GM11168 (cell line): ENCODE measurements around the gene WDFY1.

Source experiments
- in situ Hi-C: fragments of 300-500 bp; cut with MboI; formaldehyde crosslinking; loops from one replicate; pipeline ENCODE4 v1.12.0; 2022; ENCODE audit warnings: low sequenced_read_pairs; ENCODE audit not compliant: unreplicated experiment

WDFY1 gene, protein sequence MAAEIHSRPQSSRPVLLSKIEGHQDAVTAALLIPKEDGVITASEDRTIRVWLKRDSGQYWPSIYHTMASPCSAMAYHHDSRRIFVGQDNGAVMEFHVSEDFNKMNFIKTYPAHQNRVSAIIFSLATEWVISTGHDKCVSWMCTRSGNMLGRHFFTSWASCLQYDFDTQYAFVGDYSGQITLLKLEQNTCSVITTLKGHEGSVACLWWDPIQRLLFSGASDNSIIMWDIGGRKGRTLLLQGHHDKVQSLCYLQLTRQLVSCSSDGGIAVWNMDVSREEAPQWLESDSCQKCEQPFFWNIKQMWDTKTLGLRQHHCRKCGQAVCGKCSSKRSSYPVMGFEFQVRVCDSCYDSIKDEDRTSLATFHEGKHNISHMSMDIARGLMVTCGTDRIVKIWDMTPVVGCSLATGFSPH

GRCh38 chr2:223944703-223945531 lies at the start of gene WDFY1:
Gene WDFY1 (minus strand): TSS chr2:223945335. CDS start chr2:223945284, 51 bp downstream.
- in situ Hi-C loops = no loop called here

GRCh38 chr2:223994562-223995162 lies 49.5 kb upstream of the WDFY1 start:
- in situ Hi-C loops = loop anchor here (10.0 to 25.0 kb wide), 2 partner anchors 290 to 668 kb away; no protein-coding TSS in a partner anchor

GRCh38 chr2:223993634-223994232 lies 48.6 kb upstream of the WDFY1 start:
- in situ Hi-C loops = loop anchor here (10.0 to 25.0 kb wide), 2 partner anchors 291 to 669 kb away; no protein-coding TSS in a partner anchor

DNA sequence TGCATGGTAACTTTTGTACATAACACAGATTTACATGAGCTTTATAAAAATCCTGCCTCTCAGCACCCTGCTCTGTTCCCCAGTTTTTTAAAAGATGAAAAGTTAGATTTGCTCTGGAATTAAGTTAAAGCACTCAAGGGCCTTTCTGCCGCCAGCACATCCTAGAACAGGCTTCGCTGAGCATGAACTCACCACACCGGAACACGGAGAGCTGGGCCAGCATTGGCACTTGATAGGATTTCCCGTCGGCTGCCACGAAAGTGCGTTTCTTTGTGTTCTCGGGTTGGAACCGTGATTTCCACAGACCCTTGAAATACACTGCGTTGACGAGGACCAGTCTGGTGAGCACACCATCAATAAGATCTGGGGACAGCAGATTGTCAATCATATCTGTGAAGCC lies 46.5 kb upstream of the WDFY1 start:
- in situ Hi-C loops = loop anchor here (10.0 to 25.0 kb wide), 2 partner anchors 293 to 671 kb away; no protein-coding TSS in a partner anchor

GRCh38 chr2:223989856-223990232 lies 44.7 kb upstream of the WDFY1 start:
- in situ Hi-C loops = loop anchor here (10.0 to 25.0 kb wide), 2 partner anchors 295 to 672 kb away; no protein-coding TSS in a partner anchor

DNA sequence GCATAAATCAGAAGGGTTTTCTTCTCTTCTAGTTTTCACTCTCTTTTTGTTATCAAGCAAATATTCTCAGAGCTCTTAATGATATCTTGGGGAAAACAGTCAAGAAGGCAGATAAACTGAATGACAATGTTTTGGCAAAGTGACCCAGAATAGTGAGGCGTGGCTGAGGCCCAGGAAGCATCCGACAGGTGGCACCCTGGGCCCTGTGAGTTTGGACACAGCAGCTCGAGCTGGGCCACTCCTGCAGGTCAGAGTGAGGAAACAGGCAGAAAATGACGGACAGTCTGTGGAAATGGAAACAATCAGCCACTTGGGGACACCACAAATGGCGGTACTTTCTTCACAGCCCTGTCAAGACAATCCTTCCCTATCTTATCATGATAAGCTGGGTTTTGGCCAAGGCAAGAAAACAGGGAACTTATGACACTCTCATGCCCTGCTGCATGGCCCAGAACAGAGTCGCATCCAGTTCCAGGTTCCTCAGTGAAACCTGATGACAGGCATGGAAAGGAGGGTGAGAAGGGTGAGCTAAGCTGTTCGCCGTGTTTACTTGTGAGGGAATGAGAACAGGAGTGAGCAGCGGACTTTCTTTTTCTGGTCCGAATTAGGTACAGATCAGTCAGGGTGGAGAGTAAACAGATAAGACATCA lies 44.2 kb upstream of the WDFY1 start:
- in situ Hi-C loops = loop anchor here (25.0 kb wide), 1 partner anchor 673 kb away; no protein-coding TSS in a partner anchor

DNA sequence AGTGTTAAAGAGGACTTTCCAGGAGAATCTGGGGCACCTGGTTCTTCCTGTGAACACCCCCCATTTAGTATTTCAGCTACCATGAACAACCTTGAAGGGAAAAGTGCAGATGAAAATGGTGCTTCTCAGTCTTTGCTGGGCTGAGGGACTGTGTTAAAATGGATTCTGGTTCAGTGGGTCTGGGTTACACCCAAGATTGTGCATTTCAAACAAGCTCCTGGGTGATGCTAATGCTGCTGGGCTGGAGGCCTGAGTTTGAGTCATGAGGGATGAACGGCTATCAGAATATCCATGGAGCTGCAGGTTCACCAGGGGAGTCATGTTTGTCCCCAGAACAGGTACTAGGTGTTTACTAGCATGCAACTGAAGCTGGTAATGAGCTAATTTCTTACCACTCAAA lies 36.1 kb upstream of the WDFY1 start:
- in situ Hi-C loops = loop anchor here (25.0 kb wide), 1 partner anchor 681 kb away; no protein-coding TSS in a partner anchor

DNA sequence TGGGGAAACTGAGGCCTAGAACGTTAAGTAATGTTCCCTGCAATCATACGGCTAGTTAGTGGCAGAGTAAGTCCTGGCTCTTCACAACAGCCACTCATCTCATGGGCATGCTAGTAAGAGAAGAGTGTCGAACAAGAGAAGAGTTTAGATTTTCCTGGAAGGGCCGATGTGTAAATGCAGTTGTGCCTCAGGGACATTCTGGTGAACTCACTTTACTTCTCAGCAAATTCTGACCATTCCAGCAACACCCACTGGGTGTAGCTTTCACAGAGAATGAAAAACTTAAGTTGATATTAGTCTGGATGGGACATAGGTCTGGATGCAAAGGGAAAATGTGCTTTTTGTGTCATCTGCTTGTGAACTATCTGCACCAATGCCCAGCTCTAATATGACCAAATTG lies 35.7 kb upstream of the WDFY1 start:
- in situ Hi-C loops = loop anchor here (25.0 kb wide), 1 partner anchor 681 kb away; no protein-coding TSS in a partner anchor

GRCh38 chr2:223980397-223980735 lies 35.2 kb upstream of the WDFY1 start:
- in situ Hi-C loops = loop anchor here (25.0 kb wide), 1 partner anchor 682 kb away; no protein-coding TSS in a partner anchor

- in situ Hi-C loops = loop anchor here (25.0 kb wide), 1 partner anchor 682 kb away; no protein-coding TSS in a partner anchor
Measured at GRCh38 chr2:223979730-223980396, 34.7 kb upstream of the WDFY1 start.

GRCh38 chr2:223978451-223978850 lies 33.3 kb upstream of the WDFY1 start:
- in situ Hi-C loops = loop anchor here (25.0 kb wide), 1 partner anchor 684 kb away; no protein-coding TSS in a partner anchor

DNA sequence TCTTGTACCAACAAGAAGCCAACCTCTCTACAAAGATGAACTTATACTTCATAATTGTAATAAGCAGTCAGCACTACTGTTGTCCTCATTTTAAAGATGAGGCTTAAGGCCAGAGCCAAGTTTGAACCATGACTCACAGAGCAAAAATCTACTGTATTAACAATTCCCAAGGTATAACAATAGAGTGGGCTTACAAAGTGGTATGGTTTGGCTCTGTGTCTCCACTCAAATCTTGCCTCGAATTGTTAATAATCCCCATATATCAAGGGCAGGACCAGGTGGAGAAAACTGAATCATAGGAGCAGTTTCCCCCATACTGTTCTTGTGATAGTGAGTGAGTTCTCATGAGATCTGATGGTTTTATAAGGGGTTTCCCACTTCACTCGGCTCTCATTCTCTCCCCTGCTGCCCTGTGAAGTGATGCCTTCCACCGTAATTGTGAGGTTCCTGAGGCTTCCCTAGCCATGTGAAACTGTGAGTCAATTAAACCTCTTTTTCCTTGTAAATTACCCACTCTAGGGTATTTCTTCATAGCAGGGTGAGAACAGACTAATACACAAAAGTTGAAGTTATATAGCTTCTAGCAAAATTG lies 31.6 kb upstream of the WDFY1 start:
- in situ Hi-C loops = loop anchor here (25.0 kb wide), 1 partner anchor 686 kb away; no protein-coding TSS in a partner anchor

GRCh38 chr2:223973606-223974005 lies 28.5 kb upstream of the WDFY1 start:
- in situ Hi-C loops = no loop called here

GRCh38 chr2:223972656-223973102 lies 27.5 kb upstream of the WDFY1 start:
- in situ Hi-C loops = no loop called here

- in situ Hi-C loops = no loop called here
Measured at GRCh38 chr2:223971731-223972130, 26.6 kb upstream of the WDFY1 start.

GRCh38 chr2:223970343-223971128 lies 25.4 kb upstream of the WDFY1 start:
- in situ Hi-C loops = no loop called here

DNA sequence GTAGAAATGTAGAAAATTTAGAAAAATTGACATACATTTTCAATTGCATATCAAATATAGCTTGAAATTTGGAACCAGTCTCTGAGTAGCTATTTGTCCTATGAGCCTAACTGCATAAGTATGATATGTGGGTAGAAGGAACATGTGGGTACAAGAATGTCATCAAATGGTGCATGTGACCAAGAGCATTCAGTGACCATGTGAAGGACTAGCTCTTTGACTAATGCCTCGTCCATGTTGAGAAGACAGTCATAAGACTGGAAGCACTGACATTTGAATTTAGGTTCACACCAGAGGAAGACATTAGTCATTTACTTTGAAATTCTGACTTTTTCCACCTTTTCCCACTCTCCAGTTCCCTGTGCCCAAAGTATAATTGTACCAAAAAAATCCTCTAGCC lies 24.7 kb upstream of the WDFY1 start:
- in situ Hi-C loops = no loop called here

DNA sequence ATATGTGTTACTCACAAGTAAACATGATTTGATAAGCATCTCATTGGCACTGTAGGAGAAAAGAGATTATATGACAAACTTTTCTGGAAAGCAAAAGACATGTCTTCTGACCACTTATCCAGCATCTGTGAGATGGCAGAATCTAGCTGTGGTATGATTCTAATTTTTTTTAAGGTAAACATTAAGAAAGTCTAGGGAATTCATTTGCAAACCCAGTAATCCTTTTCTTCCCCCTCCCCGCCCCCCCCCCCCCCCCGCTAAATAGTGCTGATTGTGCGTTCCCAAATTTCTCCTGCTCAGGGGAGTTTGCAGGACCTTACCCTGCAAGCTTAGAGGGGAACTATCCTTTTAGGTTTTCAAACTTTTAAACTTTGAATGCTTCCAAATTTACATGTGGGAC lies 24.2 kb upstream of the WDFY1 start:
- in situ Hi-C loops = no loop called here
